Progenitor cell of endocrine pancreas (in vitro differentiated cells): ENCODE data around the gene CRADD. TPM values are rescaled to one million over a fixed set of nuclear protein-coding genes. Genes with fewer than 3 reads are reported as not detected.

Experiments used
- DNase-seq: peaks from one replicate; pipeline ENCODE4 v3.0.0; 2021; ENCODE audit warnings: low spot score; ENCODE audit not compliant: unreplicated experiment
- H3K27ac Mint-ChIP-seq: 2 replicates; pipeline ENCODE4 v1.8.0; 2021; ENCODE audit warnings: mild to moderate bottlenecking, moderate library complexity, mixed read lengths
- H3K27me3 Mint-ChIP-seq: 2 replicates; pipeline ENCODE4 v1.8.0; 2021; ENCODE audit warnings: mixed read lengths
- H3K36me3 Mint-ChIP-seq: 2 replicates; pipeline ENCODE4 v1.8.0; 2022; ENCODE audit warnings: mixed read lengths; ENCODE audit not compliant: insufficient read depth
- H3K4me1 Mint-ChIP-seq: 2 replicates; pipeline ENCODE4 v1.8.0; 2021; ENCODE audit warnings: low read depth, mixed read lengths
- H3K4me3 Mint-ChIP-seq: 2 replicates; pipeline ENCODE4 v1.8.0; 2021; ENCODE audit warnings: low read depth, mild to moderate bottlenecking, moderate library complexity, mixed read lengths
- H3K9me3 Mint-ChIP-seq: 2 replicates; pipeline ENCODE4 v1.8.0; 2021; ENCODE audit warnings: low read depth, mixed read lengths
- CTCF ChIP-seq: fragments of 200-600 bp; sonication (generic); IDR thresholded peaks from one replicate; pipeline ENCODE4 v1.5.0; 2021; ENCODE audit warnings: antibody characterized with exemption, mild to moderate bottlenecking; ENCODE audit not compliant: unreplicated experiment
- total RNA-seq: library from RNA; stranded (reverse); gene quantifications from 2 replicates; pipeline ENCODE4 v1.2.1, GENCODE V29; 2021

Gene CRADD
- total RNA-seq, 1 donor from 2014 or later: 11.7 TPM

DNA sequence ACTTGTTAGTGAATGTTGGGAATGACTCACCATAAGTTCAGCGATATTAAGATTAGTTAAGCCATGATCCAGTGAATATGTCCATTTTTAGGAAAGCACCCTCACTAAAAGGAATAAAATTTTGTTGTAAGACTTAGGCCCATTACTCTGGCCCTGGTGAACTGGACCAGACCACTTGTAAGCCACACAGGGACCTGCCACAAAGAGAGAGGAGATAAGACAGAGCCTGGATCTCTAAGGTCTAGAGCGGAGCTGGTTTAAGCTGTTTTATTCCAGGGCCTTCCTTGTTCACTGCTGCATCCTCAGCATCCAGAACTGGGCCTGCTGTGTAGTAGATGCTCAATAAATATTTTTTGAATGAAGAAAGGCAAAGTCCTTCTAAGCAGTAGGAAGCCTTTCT, 79.1 kb downstream of the CRADD start:
- DNase-seq: no peak
- no peak for TF ChIP-seq CTCF
- Mint-ChIP-seq H3K27me3 (no peaks in the 10 kb centered on the region), H3K4me3 (no peak overlapping the region), H3K4me1 (peaks cover 9% of the 10 kb centered on the region), H3K9me3 (peaks cover 13% of the 10 kb centered on the region), H3K36me3 (peaks cover 8% of the 10 kb centered on the region), H3K27ac (no peak overlapping the region)

DNA sequence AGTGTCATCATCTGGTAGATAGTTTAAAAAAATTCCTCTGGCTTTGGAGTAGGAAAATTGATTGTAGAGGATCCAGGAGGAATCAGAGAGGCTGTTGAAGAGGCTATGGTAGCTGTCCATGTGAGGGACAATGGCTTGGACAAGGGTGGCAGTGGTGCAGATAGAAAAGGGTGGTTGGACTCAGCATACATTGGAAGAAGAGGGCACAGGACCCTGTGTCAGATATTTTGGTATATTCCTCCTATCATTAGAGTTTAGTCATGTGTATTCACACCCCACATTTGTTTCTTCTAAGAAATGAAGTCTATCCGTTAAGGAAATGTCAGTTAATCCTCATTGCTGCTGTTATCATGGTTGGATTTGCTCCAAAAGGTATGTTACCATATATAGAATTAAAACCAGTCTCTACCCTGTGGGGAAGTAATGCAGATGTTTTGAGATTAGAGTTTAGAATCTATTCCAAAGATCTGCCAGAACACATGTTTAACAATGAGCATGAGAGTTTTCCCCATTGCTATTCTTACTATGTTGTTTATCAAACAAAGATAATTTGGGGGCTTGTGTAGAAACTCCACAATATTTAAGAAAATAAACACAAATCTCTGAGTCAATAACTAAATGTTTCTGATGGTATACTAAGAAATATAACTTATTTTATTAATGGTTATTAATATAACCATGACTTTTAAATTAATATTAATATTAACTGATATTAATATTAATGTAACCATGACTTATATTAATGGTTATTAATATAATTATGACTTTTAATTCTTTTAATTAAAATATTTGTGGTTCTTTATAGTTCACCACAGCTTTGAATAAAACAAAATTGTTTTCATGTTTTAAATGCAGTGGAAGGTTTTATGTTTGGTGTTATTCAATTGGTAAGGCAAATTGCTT, 80.9 kb downstream of the CRADD start:
- Mint-ChIP-seq H3K27me3 (no peaks in the 10 kb centered on the region), H3K9me3 (peaks cover 6% of the 10 kb centered on the region), H3K27ac (no peak overlapping the region), H3K36me3 (peaks cover 5% of the 10 kb centered on the region), H3K4me1 (peaks cover 9% of the 10 kb centered on the region), H3K4me3 (no peak overlapping the region)
- no peak for TF ChIP-seq CTCF
- DNase-seq: no peak

- Mint-ChIP-seq H3K27ac (no peak overlapping the region), H3K4me1 (peaks cover 10% of the 10 kb centered on the region), H3K36me3 (peaks cover 3% of the 10 kb centered on the region), H3K27me3 (no peaks in the 10 kb centered on the region), H3K9me3 (peaks cover 3% of the 10 kb centered on the region), H3K4me3 (no peak overlapping the region)
- no peak for TF ChIP-seq CTCF
- no peak for DNase-seq
Observed at GRCh38 chr12:93758801-93759373, 81.7 kb downstream of the CRADD start.

- no peak for TF ChIP-seq CTCF
- no peak for DNase-seq
- no peaks in the 10 kb centered on the region for H3K27me3 Mint-ChIP-seq
- H3K27ac Mint-ChIP-seq: no peak overlapping the region
- no peaks in the 10 kb centered on the region for H3K36me3 Mint-ChIP-seq
- H3K4me3 Mint-ChIP-seq: no peak overlapping the region
- H3K9me3 Mint-ChIP-seq: no peaks in the 10 kb centered on the region
- H3K4me1 Mint-ChIP-seq: peaks cover 10% of the 10 kb centered on the region
Observed at GRCh38 chr12:93759512-93760081, 82.4 kb downstream of the CRADD start.

GRCh38 chr12:93760275-93760875, 83.2 kb downstream of the CRADD start:
- no peaks in the 10 kb centered on the region for H3K9me3 Mint-ChIP-seq
- H3K4me1 Mint-ChIP-seq: peaks cover 10% of the 10 kb centered on the region
- no peaks in the 10 kb centered on the region for H3K36me3 Mint-ChIP-seq
- DNase-seq: no peak
- no peaks in the 10 kb centered on the region for H3K27me3 Mint-ChIP-seq
- no peak overlapping the region for H3K4me3 Mint-ChIP-seq
- no peak overlapping the region for H3K27ac Mint-ChIP-seq
- TF ChIP-seq CTCF: no peak
